Karpas-422 (cell line): ENCODE data around the gene RSPRY1. TPM values are rescaled to one million over a fixed set of nuclear protein-coding genes. Genes with fewer than 3 reads are reported as not detected.

Experiments used
- DNase-seq: peaks from one replicate; pipeline ENCODE4 v3.0.0-alpha.2; 2015
- H2AFZ ChIP-seq: fragments of 200-600 bp; sonication (generic); 2 replicates; pipeline ENCODE4 v1.6.1; 2014; ENCODE audit warnings: antibody characterized with exemption, low read length, mixed read lengths
- H3K27ac ChIP-seq: fragments of 200-600 bp; sonication (generic); 2 replicates; pipeline ENCODE4 v1.5.1; 2014; ENCODE audit warnings: mild to moderate bottlenecking, low read length, moderate library complexity
- H3K27me3 ChIP-seq: fragments of 200-600 bp; sonication (generic); 2 replicates; pipeline ENCODE4 v1.6.1; 2014; ENCODE audit warnings: low read length, mixed read lengths
- H3K36me3 ChIP-seq: fragments of 200-600 bp; sonication (generic); 2 replicates; pipeline ENCODE4 v1.6.1; 2014; ENCODE audit warnings: low read length, mixed read lengths; ENCODE audit not compliant: insufficient read depth
- H3K4me1 ChIP-seq: fragments of 200-600 bp; sonication (generic); 2 replicates; pipeline ENCODE4 v1.6.1; 2014; ENCODE audit warnings: mild to moderate bottlenecking, low read length, mixed read lengths
- H3K4me2 ChIP-seq: fragments of 200-600 bp; sonication (generic); 2 replicates; pipeline ENCODE4 v1.6.1; 2014; ENCODE audit warnings: low read length, low read depth, mild to moderate bottlenecking; ENCODE audit not compliant: poor library complexity, severe bottlenecking
- H3K4me3 ChIP-seq: fragments of 200-600 bp; sonication (generic); 2 replicates; pipeline ENCODE4 v1.5.1; 2014; ENCODE audit warnings: mild to moderate bottlenecking, antibody characterized with exemption, low read length, mixed read lengths
- H3K79me2 ChIP-seq: fragments of 200-600 bp; sonication (generic); 2 replicates; pipeline ENCODE4 v1.6.1; 2014; ENCODE audit warnings: mild to moderate bottlenecking, low read length, mixed read lengths
- H3K9ac ChIP-seq: fragments of 200-600 bp; sonication (generic); 2 replicates; pipeline ENCODE4 v1.6.0; 2014; ENCODE audit warnings: low read length
- H3K9me2 ChIP-seq: fragments of 200-600 bp; sonication (generic), shearing (Covaris generic); replicated peaks from 2 replicates; pipeline ENCODE4 v1.6.0; 2014; ENCODE audit warnings: mild to moderate bottlenecking, low read length, moderate library complexity; ENCODE audit not compliant: insufficient read depth
- H3K9me3 ChIP-seq: fragments of 300-700, 200-600 bp; sonication (generic); 2 replicates; pipeline ENCODE4 v1.6.1; 2014; ENCODE audit warnings: low read length, mixed read lengths
- H4K20me1 ChIP-seq: fragments of 200-600 bp; sonication (generic); 2 replicates; pipeline ENCODE4 v1.6.1; 2014; ENCODE audit warnings: mild to moderate bottlenecking, antibody characterized with exemption, low read length, low read depth; ENCODE audit not compliant: insufficient read depth
- total RNA-seq: library from RNA; depleted of rRNA; stranded (reverse); fragments of >200 nt; shearing (Covaris generic); gene quantifications from 2 replicates; pipeline ENCODE4 v1.2.3, GENCODE V29; 2014; ENCODE audit warnings: low replicate concordance

Gene RSPRY1
- total RNA-seq, 1 experiment from 2014 or later, result 26.4 TPM

DNA sequence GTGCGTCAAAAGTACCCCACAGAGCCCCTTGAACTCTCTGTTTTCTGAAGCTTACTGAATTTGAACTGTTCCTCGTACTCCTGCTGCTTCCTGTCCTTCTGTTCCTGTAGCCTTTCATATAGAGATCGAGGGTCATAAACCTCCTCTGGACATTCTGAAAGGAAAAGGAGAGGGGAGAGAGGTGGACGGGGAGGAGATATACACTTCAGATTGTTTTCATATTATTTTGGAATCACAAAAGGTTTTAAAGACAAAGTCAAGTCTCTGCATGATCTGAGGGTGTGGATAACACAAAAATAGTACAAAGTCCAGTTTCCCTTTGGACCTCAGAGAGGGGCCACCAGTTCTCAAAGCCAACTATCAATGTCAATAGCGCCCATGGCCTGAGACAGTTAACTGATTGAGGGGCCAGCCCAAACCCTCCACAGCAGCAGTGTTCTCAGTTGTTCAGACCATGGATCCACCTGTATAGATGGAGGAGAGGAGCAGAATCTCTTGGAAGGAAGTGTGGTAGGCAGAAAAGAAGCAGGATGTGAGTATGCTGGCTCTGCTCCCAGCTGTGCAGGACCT is 13.3 kb upstream of the RSPRY1 start:
- no peak overlapping the region for H3K4me2 ChIP-seq
- no peak overlapping the region for H3K4me3 ChIP-seq
- H3K79me2 ChIP-seq, result peaks cover 26% of the 10 kb centered on the region
- H2AFZ ChIP-seq, result no peak overlapping the region
- no peaks in the 10 kb centered on the region for H3K9me2 ChIP-seq
- no peaks in the 10 kb centered on the region for H3K27me3 ChIP-seq
- no peak overlapping the region for H3K27ac ChIP-seq
- H3K4me1 ChIP-seq, result no peaks in the 10 kb centered on the region
- H4K20me1 ChIP-seq, result peaks cover 5% of the 10 kb centered on the region; the same call in 1 of the 2 replicates
- peaks cover 33% of the 10 kb centered on the region; the same call in 1 of the 2 replicates for H3K36me3 ChIP-seq
- H3K9ac ChIP-seq, result no peak overlapping the region
- H3K9me3 ChIP-seq, result no peaks in the 10 kb centered on the region
- DNase-seq, result no peak

DNA sequence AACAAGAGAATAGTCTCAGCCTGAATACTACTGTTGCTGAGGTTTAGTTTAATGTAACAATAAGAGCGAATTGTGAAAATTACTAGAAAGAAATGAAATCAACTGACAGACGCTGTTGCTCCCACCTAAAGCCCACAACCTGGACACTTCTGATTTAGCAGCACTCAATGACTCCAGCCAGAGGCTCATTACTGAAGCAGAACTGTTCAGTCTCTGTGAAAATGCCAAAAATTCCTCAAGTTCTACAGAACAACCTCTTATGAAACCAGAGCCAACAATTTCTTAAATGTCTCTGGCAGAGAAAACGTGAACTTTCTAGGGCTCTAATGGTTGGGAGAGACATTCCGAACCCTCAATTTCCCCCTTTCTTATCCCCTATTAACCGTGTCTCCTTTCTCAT is 10.2 kb upstream of the RSPRY1 start:
- Histone ChIP-seq H3K36me3 (peaks cover 28% of the 10 kb centered on the region; the same call in 1 of the 2 replicates), H3K27me3 (no peaks in the 10 kb centered on the region), H3K9me2 (no peaks in the 10 kb centered on the region), H3K4me3 (no peak overlapping the region), H3K4me2 (no peak overlapping the region), H3K9me3 (no peaks in the 10 kb centered on the region), H2AFZ (no peak overlapping the region), H4K20me1 (peaks cover 5% of the 10 kb centered on the region; the same call in 1 of the 2 replicates), H3K9ac (no peak overlapping the region), H3K79me2 (peaks cover 57% of the 10 kb centered on the region), H3K4me1 (peaks cover 20% of the 10 kb centered on the region), H3K27ac (no peak overlapping the region)
- DNase-seq, result no peak

DNA sequence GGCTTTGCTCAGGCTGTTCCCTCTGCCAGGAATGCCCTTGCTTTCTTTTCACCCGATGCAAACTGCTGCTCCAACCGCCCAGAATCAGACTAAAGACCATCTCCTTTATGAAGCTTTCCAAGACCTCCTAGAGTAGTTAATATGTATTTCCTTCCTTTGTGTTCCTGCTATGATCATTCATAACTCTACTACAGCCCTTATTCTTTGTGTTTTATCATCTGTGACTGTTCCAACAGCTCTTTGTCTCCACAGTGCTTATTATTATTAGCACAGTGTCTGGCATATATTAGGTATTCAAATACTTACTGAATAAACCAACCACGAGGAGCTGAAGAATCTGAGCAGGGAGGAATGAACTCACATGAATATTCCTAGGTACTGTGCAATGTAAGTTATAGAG is 7.9 kb upstream of the RSPRY1 start:
- no peak for DNase-seq
- no peaks in the 10 kb centered on the region for H3K9me3 ChIP-seq
- H2AFZ ChIP-seq, result no peak overlapping the region
- H3K27ac ChIP-seq, result no peak overlapping the region
- peaks cover 80% of the 10 kb centered on the region for H3K79me2 ChIP-seq
- H3K27me3 ChIP-seq, result no peaks in the 10 kb centered on the region
- H3K4me3 ChIP-seq, result no peak overlapping the region
- no peak overlapping the region for H3K4me2 ChIP-seq
- H3K36me3 ChIP-seq, result peaks cover 9% of the 10 kb centered on the region; the same call in 1 of the 2 replicates
- H3K4me1 ChIP-seq, result peaks cover 26% of the 10 kb centered on the region
- peaks cover 5% of the 10 kb centered on the region; the same call in 1 of the 2 replicates for H4K20me1 ChIP-seq
- no peaks in the 10 kb centered on the region for H3K9me2 ChIP-seq
- H3K9ac ChIP-seq, result no peak overlapping the region

DNA sequence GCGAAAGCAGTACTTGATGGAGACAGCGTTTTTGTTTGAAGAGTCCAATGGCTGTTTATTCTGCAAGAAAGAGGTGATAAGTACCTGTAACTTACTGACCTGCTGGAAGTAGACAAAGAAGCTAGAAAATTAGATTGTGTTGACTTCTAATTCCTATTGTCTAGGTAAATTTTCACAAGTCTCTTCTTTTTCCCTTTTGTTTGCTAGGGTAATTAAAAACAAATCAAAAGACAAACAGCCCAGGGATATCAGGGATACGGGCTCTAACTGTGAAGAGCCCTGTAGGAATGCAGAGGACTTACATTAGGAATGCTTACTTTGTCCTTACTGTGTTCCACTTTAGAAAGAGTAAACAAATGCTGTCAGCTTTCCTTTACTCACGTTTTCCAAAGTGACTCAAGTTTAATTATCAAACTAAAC is 7.3 kb upstream of the RSPRY1 start:
- H3K4me2 ChIP-seq, result no peak overlapping the region
- peaks cover 32% of the 10 kb centered on the region for H3K4me1 ChIP-seq
- peaks cover 5% of the 10 kb centered on the region; the same call in 1 of the 2 replicates for H4K20me1 ChIP-seq
- no peak overlapping the region for H2AFZ ChIP-seq
- H3K36me3 ChIP-seq, result peaks cover 9% of the 10 kb centered on the region; the same call in 1 of the 2 replicates
- DNase-seq, result no peak
- H3K27me3 ChIP-seq, result no peaks in the 10 kb centered on the region
- H3K9me3 ChIP-seq, result no peaks in the 10 kb centered on the region
- peaks cover 86% of the 10 kb centered on the region for H3K79me2 ChIP-seq
- H3K4me3 ChIP-seq, result no peak overlapping the region
- no peak overlapping the region for H3K27ac ChIP-seq
- H3K9me2 ChIP-seq, result no peaks in the 10 kb centered on the region
- no peak overlapping the region for H3K9ac ChIP-seq

DNA sequence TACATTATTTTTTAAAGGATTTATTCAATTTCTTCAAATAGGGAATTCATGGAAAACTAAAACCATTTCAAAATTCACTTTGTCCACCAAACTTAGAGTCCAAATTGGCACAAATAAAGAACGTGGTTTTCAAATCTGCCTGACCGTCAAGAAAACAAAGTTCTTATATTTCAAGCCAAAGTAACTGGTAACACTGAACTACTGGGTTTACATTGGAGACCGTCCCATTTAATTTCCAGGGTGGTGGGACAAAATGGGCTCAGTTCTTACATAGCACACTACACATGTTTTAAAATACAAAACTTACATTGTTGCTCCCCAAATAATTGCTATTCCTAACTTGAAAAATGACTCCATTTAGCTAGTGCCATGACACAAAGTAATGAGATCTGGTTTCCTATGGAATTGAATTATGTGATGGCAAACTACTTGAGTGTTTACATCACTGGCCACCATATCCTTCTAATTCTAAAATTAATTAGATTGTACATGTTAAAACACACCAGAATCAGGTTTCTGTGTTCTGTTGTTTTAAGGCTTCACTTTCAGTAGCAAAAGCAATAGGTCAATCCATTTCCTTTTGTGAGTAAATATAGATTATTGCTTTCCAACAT is 6.8 kb upstream of the RSPRY1 start:
- no peak for DNase-seq
- no peaks in the 10 kb centered on the region for H3K27me3 ChIP-seq
- H3K9me3 ChIP-seq, result no peaks in the 10 kb centered on the region
- no peak overlapping the region for H3K9ac ChIP-seq
- H3K4me2 ChIP-seq, result no peak overlapping the region
- peaks cover 9% of the 10 kb centered on the region; the same call in 1 of the 2 replicates for H3K36me3 ChIP-seq
- no peaks in the 10 kb centered on the region for H3K9me2 ChIP-seq
- peaks cover 37% of the 10 kb centered on the region for H3K4me1 ChIP-seq
- peaks cover 5% of the 10 kb centered on the region; the same call in 1 of the 2 replicates for H4K20me1 ChIP-seq
- no peak overlapping the region for H2AFZ ChIP-seq
- peaks cover 91% of the 10 kb centered on the region for H3K79me2 ChIP-seq
- no peak overlapping the region for H3K4me3 ChIP-seq
- no peak overlapping the region for H3K27ac ChIP-seq

DNA sequence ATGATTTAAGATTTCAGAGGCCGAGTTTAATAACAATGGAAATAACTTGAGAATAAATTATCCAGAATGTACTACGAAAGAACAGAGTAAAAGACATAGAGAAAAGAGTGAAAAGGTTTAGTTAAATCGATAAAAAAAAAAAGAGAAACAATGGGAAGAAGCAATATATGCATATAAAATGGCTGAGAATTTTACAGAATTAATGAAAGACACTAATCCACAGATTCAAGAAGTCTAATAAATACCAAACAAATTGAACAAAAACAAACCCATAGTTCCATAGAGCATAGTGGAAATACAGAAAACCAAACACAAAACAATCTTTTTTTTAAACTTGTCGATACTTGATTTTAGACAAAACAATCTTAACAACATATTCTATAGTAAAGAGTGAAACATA is 2.0 kb upstream of the RSPRY1 start:
- Histone ChIP-seq H3K79me2 (peaks cover 96% of the 10 kb centered on the region), H3K36me3 (peaks cover 4% of the 10 kb centered on the region; the same call in 1 of the 2 replicates), H3K9me2 (no peaks in the 10 kb centered on the region), H2AFZ (no peak overlapping the region), H3K9ac (peak overlapping the region; percentile 92), H3K27me3 (no peaks in the 10 kb centered on the region), H4K20me1 (no peaks in the 10 kb centered on the region), H3K4me3 (peak overlapping the region; percentile 96), H3K27ac (peak overlapping the region; percentile 60; the same call in 1 of the 2 replicates), H3K4me2 (peak overlapping the region; percentile 76), H3K4me1 (peaks cover 39% of the 10 kb centered on the region), H3K9me3 (no peaks in the 10 kb centered on the region)
- no peak for DNase-seq

DNA sequence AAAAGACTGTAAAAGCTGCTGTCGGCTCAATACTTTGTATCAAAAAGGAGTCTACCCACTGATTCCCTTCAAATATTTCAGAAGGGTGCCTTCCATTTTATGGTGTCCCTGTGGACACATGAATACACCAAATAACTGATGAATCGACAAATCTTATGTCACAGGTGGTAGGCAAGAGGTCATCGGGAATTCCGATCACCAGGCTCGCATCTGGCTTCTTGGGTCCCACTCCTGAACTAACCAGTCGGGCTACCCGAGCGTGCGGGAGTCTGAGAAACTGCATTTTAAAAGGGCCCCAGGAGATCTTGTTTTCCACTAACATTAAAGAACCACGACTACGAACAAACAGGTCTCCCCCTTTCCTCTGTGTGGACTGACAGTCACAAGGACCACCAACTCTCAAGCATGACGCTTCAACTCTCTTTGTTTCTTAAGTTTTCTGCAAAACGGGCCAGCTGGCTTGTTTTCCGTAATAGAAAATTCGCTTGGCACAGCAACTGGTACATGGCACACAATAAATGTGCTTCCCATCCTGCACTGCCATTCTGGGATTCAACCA is 1.2 kb upstream of the RSPRY1 start:
- no peak overlapping the region for H2AFZ ChIP-seq
- H3K4me3 ChIP-seq, result peak overlapping the region; percentile 96
- H3K79me2 ChIP-seq, result peaks cover 96% of the 10 kb centered on the region
- H4K20me1 ChIP-seq, result no peaks in the 10 kb centered on the region
- peaks cover 30% of the 10 kb centered on the region for H3K4me1 ChIP-seq
- H3K36me3 ChIP-seq, result peaks cover 3% of the 10 kb centered on the region
- no peaks in the 10 kb centered on the region for H3K27me3 ChIP-seq
- no peaks in the 10 kb centered on the region for H3K9me3 ChIP-seq
- peak; percentile 55 for DNase-seq
- peak overlapping the region; percentile 92 for H3K9ac ChIP-seq
- H3K9me2 ChIP-seq, result no peaks in the 10 kb centered on the region
- H3K4me2 ChIP-seq, result peak overlapping the region; percentile 76
- peak overlapping the region; percentile 60; the same call in 1 of the 2 replicates for H3K27ac ChIP-seq

DNA sequence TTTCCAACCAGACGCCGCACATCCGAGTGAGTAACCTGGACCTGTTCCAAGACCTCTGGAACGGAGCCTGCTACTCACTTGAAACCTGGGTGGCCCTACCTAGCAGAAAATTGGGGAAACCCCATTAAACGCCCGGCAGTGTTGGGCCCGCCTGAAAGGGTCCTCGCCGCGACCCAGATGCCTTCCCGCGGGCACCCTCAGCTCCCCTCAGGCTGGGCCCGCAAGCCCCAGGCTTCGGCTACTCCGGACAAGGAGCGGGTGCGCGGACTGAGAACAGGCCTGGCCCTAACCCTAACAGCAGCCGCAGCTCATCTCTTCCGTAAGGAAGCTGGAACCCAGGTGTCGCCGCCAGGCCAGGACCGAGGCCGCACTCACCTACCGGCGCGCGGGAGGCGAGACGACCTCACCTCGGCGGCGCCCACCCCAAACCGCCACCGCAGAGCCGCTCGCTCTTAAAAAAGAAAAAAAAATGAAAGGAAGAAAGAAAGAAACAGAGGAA is 634 bp upstream of the RSPRY1 start:
- H3K79me2 ChIP-seq, result peaks cover 96% of the 10 kb centered on the region
- H2AFZ ChIP-seq, result peak overlapping the region; percentile 45; the same call in 1 of the 2 replicates
- peak overlapping the region; percentile 96 for H3K4me3 ChIP-seq
- no peaks in the 10 kb centered on the region for H3K27me3 ChIP-seq
- peak overlapping the region; percentile 76 for H3K4me2 ChIP-seq
- peaks cover 3% of the 10 kb centered on the region for H3K36me3 ChIP-seq
- peak overlapping the region; percentile 92 for H3K9ac ChIP-seq
- peak overlapping the region; percentile 60; the same call in 1 of the 2 replicates for H3K27ac ChIP-seq
- H3K9me3 ChIP-seq, result no peaks in the 10 kb centered on the region
- peak; percentile 60 for DNase-seq
- no peaks in the 10 kb centered on the region for H4K20me1 ChIP-seq
- H3K4me1 ChIP-seq, result peaks cover 32% of the 10 kb centered on the region
- H3K9me2 ChIP-seq, result no peaks in the 10 kb centered on the region
